MCF 10A (cell line): ENCODE measurements around the gene IMMP2L. TPM values are rescaled to one million over a fixed set of nuclear protein-coding genes. Genes with fewer than 3 reads are reported as not detected.

ENCODE experiments used
- BruUV-seq: library from RNA; stranded (reverse); fragments of 400-500 nt; replicated peaks from 2 replicates; lab custom pipeline; 2021; lab: Mats Ljungman, UMichigan
- CTCF ChIA-PET: fragments of 300-600 bp; sonication (Branson Sonifier 250); formaldehyde crosslinking; extraction: SDS; loops from one replicate; lab custom pipeline; 2021; ENCODE audit warnings: antibody characterized with exemption, inconsistent platforms; lab: Yijun Ruan, JAX
- POLR2A ChIA-PET: fragments of 300-600, 350-650 bp; sonication (Branson Sonifier 250); formaldehyde crosslinking; extraction: SDS; loops from one replicate; lab custom pipeline; 2020; ENCODE audit warnings: antibody characterized with exemption, inconsistent platforms; lab: Yijun Ruan, JAX
- DNase-seq: peaks from one replicate; pipeline ENCODE4 v3.0.0-alpha.2; 2018; ENCODE audit not compliant: unreplicated experiment
- H3K27ac Mint-ChIP-seq: one replicate; pipeline ENCODE4 v1.8.0; 2022; ENCODE audit warnings: mild to moderate bottlenecking, low read depth, mixed read lengths; ENCODE audit not compliant: unreplicated experiment
- H3K27me3 Mint-ChIP-seq: one replicate; pipeline ENCODE4 v1.8.0; 2022; ENCODE audit warnings: mixed read lengths; ENCODE audit not compliant: insufficient read depth, unreplicated experiment
- H3K36me3 Mint-ChIP-seq: one replicate; pipeline ENCODE4 v1.8.0; 2022; ENCODE audit warnings: mild to moderate bottlenecking, moderate library complexity, mixed read lengths; ENCODE audit not compliant: insufficient read depth, unreplicated experiment
- H3K4me1 Mint-ChIP-seq: one replicate; pipeline ENCODE4 v1.8.0; 2022; ENCODE audit warnings: mixed read lengths; ENCODE audit not compliant: insufficient read depth, unreplicated experiment
- H3K4me3 Mint-ChIP-seq: one replicate; pipeline ENCODE4 v1.8.0; 2022; ENCODE audit warnings: mild to moderate bottlenecking, moderate library complexity, mixed read lengths; ENCODE audit not compliant: unreplicated experiment
- H3K9me3 Mint-ChIP-seq: one replicate; pipeline ENCODE4 v1.8.0; 2022; ENCODE audit warnings: mixed read lengths; ENCODE audit not compliant: unreplicated experiment
- intact Hi-C: fragments of 100-400 bp; cut with micrococcal nuclease; formaldehyde crosslinking; loops from 2 replicates; pipeline ENCODE4 v1.14.1; 2022
- total RNA-seq: library from RNA; stranded (reverse); gene quantifications from 2 replicates; pipeline ENCODE4 v1.2.3, GENCODE V29; 2022
- TF ChIP-seq, protein P1 (sequence below): fragments of 200-600 bp; IDR thresholded peaks from one replicate; pipeline ENCODE4 v1.8.0; 2022; ENCODE audit warnings: antibody characterized with exemption, mild to moderate bottlenecking; ENCODE audit not compliant: unreplicated experiment

The IMMP2L gene
- total RNA-seq, 1 experiment from 2014 or later: 23.7 TPM

DNA sequence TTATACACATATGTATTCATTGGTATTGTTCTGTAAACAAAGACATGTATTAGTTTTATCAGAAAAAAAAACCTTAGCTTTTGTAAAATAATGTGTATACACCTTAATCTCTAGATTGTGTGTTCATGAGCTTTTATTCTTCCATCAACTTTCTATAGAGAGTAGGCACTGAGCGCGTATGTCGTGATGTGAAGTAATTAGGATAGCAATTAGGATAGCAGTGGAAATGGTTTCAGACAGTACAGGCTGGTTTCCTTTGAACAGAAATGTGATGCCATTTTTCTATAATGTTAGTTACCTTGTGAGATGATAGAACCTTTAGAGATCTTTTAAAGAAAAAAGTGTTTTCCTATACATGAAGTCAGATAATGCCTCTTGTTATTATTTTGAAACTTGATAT is 709.0 kb downstream of the IMMP2L start:
- TF ChIP-seq, protein P1, sequence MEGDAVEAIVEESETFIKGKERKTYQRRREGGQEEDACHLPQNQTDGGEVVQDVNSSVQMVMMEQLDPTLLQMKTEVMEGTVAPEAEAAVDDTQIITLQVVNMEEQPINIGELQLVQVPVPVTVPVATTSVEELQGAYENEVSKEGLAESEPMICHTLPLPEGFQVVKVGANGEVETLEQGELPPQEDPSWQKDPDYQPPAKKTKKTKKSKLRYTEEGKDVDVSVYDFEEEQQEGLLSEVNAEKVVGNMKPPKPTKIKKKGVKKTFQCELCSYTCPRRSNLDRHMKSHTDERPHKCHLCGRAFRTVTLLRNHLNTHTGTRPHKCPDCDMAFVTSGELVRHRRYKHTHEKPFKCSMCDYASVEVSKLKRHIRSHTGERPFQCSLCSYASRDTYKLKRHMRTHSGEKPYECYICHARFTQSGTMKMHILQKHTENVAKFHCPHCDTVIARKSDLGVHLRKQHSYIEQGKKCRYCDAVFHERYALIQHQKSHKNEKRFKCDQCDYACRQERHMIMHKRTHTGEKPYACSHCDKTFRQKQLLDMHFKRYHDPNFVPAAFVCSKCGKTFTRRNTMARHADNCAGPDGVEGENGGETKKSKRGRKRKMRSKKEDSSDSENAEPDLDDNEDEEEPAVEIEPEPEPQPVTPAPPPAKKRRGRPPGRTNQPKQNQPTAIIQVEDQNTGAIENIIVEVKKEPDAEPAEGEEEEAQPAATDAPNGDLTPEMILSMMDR: no peak
- Mint-ChIP-seq H3K4me1 (peaks cover 7% of the 10 kb centered on the region), H3K36me3 (no peaks in the 10 kb centered on the region), H3K4me3 (no peak overlapping the region), H3K27me3 (no peaks in the 10 kb centered on the region), H3K27ac (no peak overlapping the region), H3K9me3 (no peaks in the 10 kb centered on the region)
- DNase-seq: no peak
- ChIA-PET POLR2A (no interaction called here), CTCF (no interaction called here)
- intact Hi-C loops: no loop called here
- BruUV-seq: no TSS peak

- H3K27ac Mint-ChIP-seq: no peak overlapping the region
- H3K9me3 Mint-ChIP-seq: no peaks in the 10 kb centered on the region
- TF ChIP-seq, protein P1: no peak
- ChIA-PET POLR2A (no interaction called here), CTCF (no interaction called here)
- no peaks in the 10 kb centered on the region for H3K27me3 Mint-ChIP-seq
- no peak for DNase-seq
- intact Hi-C loops: no loop called here
- no TSS peak for BruUV-seq
- no peaks in the 10 kb centered on the region for H3K36me3 Mint-ChIP-seq
- H3K4me1 Mint-ChIP-seq: peaks cover 7% of the 10 kb centered on the region
- no peak overlapping the region for H3K4me3 Mint-ChIP-seq
Measured at GRCh38 chr7:110852156-110852940, 709.9 kb downstream of the IMMP2L start.

DNA sequence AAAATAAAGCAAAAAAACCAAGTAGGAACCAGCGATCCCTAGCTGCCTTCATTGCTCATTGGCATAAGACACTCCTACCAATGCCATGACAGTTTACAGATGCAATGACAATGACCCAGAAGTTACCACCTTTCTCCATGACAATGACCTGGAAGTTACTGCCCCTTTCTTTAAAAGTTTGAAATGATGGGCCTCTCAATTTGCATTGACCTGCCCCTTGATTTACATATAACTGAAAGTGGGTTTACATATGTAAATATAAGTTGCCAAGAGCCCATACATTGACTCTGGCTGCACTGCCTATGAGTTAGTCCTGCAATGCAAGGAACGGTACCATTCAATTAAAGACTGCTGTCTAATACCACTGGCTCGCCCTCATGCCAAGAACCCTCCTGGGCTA is 712.1 kb downstream of the IMMP2L start:
- intact Hi-C loops: no loop called here
- H3K36me3 Mint-ChIP-seq: no peaks in the 10 kb centered on the region
- POLR2A ChIA-PET: no interaction called here
- H3K27me3 Mint-ChIP-seq: no peaks in the 10 kb centered on the region
- H3K4me1 Mint-ChIP-seq: peaks cover 7% of the 10 kb centered on the region
- TF ChIP-seq, protein P1: no peak
- no peak overlapping the region for H3K4me3 Mint-ChIP-seq
- H3K9me3 Mint-ChIP-seq: no peaks in the 10 kb centered on the region
- no peak overlapping the region for H3K27ac Mint-ChIP-seq
- BruUV-seq: no TSS peak
- no peak for DNase-seq
- CTCF ChIA-PET: interaction anchor here (0.7 kb wide), 1 partner anchor 273 kb away, joined by 3 read pairs; no protein-coding TSS in a partner anchor

DNA sequence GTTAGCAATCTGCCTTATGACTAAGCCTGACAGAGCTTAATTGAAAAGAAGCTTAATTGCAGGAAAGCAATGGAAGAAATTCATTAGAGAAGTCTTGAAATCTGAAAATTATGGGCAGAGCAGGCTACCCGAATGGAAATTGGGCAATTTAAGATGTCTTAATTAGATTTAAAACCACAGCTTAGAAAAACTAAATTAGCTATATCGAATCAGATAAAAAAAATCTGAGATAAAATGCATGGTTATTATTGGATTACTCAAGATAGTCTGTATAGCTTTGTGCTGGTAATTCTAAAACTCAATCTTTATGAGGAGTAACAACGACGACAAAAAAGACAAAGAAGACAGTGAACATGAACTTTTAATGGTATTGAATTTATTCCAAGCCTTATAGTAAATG is 719.5 kb downstream of the IMMP2L start:
- intact Hi-C loops: no loop called here
- H3K4me1 Mint-ChIP-seq: no peaks in the 10 kb centered on the region
- POLR2A ChIA-PET: no interaction called here
- no peak for DNase-seq
- H3K27me3 Mint-ChIP-seq: no peaks in the 10 kb centered on the region
- H3K9me3 Mint-ChIP-seq: no peaks in the 10 kb centered on the region
- no peak overlapping the region for H3K4me3 Mint-ChIP-seq
- CTCF ChIA-PET: interaction anchor here (1.1 kb wide), 1 partner anchor 33 kb away, joined by 3 read pairs; no protein-coding TSS in a partner anchor
- H3K27ac Mint-ChIP-seq: no peak overlapping the region
- BruUV-seq: no TSS peak
- no peaks in the 10 kb centered on the region for H3K36me3 Mint-ChIP-seq
- TF ChIP-seq, protein P1: no peak
